ENCODE results near the gene AFF2.

DNA sequence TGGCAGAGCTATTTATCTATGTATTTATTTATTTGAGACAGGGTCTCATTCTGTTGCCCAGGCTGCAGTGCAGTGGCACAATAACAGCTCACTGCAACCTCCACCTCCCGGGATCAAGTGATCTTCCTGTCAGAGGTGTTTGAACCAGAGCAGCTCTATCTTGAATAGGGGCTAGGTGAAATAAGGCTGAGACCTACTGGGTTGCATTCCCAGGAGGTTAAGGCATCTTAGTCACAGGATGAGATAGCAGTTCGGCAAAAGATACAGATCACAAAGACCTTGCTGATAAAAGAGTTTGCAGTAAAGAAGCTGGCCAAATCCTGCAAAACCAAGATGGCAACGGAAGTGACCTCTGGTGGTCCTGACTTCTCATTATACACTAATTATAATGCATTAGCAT lies 501.9 kb downstream of the AFF2 start:
- TF ChIP-seq EZH2phosphoT487 (IDR thresholded peaks at IDR 0.05; ENCODE audit: insufficient read depth, low read depth) (no peak), EZH2 (IDR thresholded peaks at IDR 0.05; ENCODE audit: insufficient read depth, poor library complexity, severe bottlenecking) (no peak)
